HepG2 (cell line): ENCODE measurements around the gene TOMM6. TPM values are rescaled to one million over a fixed set of nuclear protein-coding genes. Genes with fewer than 3 reads are reported as not detected.

ENCODE experiments used
- ATF2 ChIP-seq: sonication (generic); formaldehyde crosslinking; IDR thresholded peaks from 2 replicates; pipeline ENCODE4 v1.4.0; 2020; ENCODE audit warnings: missing genetic modification reagents
- CERS6 ChIP-seq: sonication (generic); formaldehyde crosslinking; IDR thresholded peaks from 2 replicates; pipeline ENCODE4 v1.5.0; 2020; ENCODE audit warnings: missing genetic modification reagents
- FOXC1 ChIP-seq: sonication (generic); formaldehyde crosslinking; IDR thresholded peaks from 2 replicates; pipeline ENCODE4 v1.8.0; 2022; ENCODE audit warnings: mild to moderate bottlenecking, missing genetic modification reagents, borderline replicate concordance
- MTERF4 ChIP-seq: sonication (generic); formaldehyde crosslinking; IDR thresholded peaks from 2 replicates; pipeline ENCODE4 v1.8.0; 2023; ENCODE audit warnings: mild to moderate bottlenecking, missing genetic modification reagents
- MZF1 ChIP-seq: sonication (generic); formaldehyde crosslinking; IDR thresholded peaks from 2 replicates; pipeline ENCODE4 v1.8.1; 2023; ENCODE audit warnings: mild to moderate bottlenecking, missing genetic modification reagents, borderline replicate concordance
- NR0B2 ChIP-seq: sonication (generic); formaldehyde crosslinking; IDR thresholded peaks from 2 replicates; pipeline ENCODE4 v1.4.0; 2020; ENCODE audit warnings: mild to moderate bottlenecking, missing genetic modification reagents
- PAX8 ChIP-seq: sonication (generic); formaldehyde crosslinking; IDR thresholded peaks from 2 replicates; pipeline ENCODE4 v1.8.0; 2022; ENCODE audit warnings: mild to moderate bottlenecking, missing genetic modification reagents, borderline replicate concordance
- PCBP1 ChIP-seq: fragments of 200-400 bp; formaldehyde crosslinking; IDR thresholded peaks from 2 replicates; pipeline ENCODE4 v1.6.1; 2017; ENCODE audit warnings: mild to moderate bottlenecking, low read depth, low read length, borderline replicate concordance
- POLR2G ChIP-seq: fragments of 200-400 bp; formaldehyde crosslinking; IDR thresholded peaks from 2 replicates; pipeline ENCODE4 v1.6.1; 2018; ENCODE audit warnings: mild to moderate bottlenecking, low read depth, low read length, moderate library complexity
- SMAD1 ChIP-seq: sonication (generic); formaldehyde crosslinking; IDR thresholded peaks from 2 replicates; pipeline ENCODE4 v1.4.0; 2020; ENCODE audit warnings: missing genetic modification reagents, low read depth, mild to moderate bottlenecking, borderline replicate concordance
- SP4 ChIP-seq: sonication (generic); formaldehyde crosslinking; IDR thresholded peaks from 2 replicates; pipeline ENCODE4 v1.8.1; 2023; ENCODE audit warnings: mild to moderate bottlenecking, missing genetic modification reagents
- SRF ChIP-seq: IDR thresholded peaks from 2 replicates; pipeline ENCODE4 v1.6.1; 2011; ENCODE audit warnings: mild to moderate bottlenecking, low read depth, low read length, moderate library complexity
- TBX3 ChIP-seq: fragments of 450-650 bp; IDR thresholded peaks from 2 replicates; pipeline ENCODE4 v1.6.1; 2017; ENCODE audit warnings: antibody characterized with exemption, mild to moderate bottlenecking, inconsistent platforms, borderline replicate concordance
- TOPORS ChIP-seq: sonication (generic); formaldehyde crosslinking; IDR thresholded peaks from 2 replicates; pipeline ENCODE4 v1.8.0; 2023; ENCODE audit warnings: mild to moderate bottlenecking, missing genetic modification reagents
- U2AF1 ChIP-seq: fragments of 200-400 bp; formaldehyde crosslinking; optimal IDR thresholded peaks from 2 replicates; pipeline ENCODE3; 2017; ENCODE audit warnings: mild to moderate bottlenecking, low read depth, low read length
- ZBTB3 ChIP-seq: sonication (generic); formaldehyde crosslinking; IDR thresholded peaks from 2 replicates; pipeline ENCODE4 v1.4.0; 2020; ENCODE audit warnings: low read depth, mild to moderate bottlenecking, moderate library complexity, missing genetic modification reagents, borderline replicate concordance
- ZBTB7B ChIP-seq: sonication (generic); formaldehyde crosslinking; IDR thresholded peaks from 2 replicates; pipeline ENCODE4 v1.4.0; 2020; ENCODE audit warnings: missing genetic modification reagents
- ZFP82 ChIP-seq: sonication (generic); formaldehyde crosslinking; IDR thresholded peaks from 2 replicates; pipeline ENCODE4 v1.5.1; 2020; ENCODE audit warnings: mild to moderate bottlenecking, missing genetic modification reagents, borderline replicate concordance
- ZNF12 ChIP-seq: sonication (generic); formaldehyde crosslinking; IDR thresholded peaks from 2 replicates; pipeline ENCODE4 v1.5.0; 2020; ENCODE audit warnings: missing genetic modification reagents
- ZNF138 ChIP-seq: sonication (generic); formaldehyde crosslinking; IDR thresholded peaks from 2 replicates; pipeline ENCODE4 v1.5.0; 2020; ENCODE audit warnings: mild to moderate bottlenecking, low read depth, missing genetic modification reagents
- ZNF160 ChIP-seq: sonication (generic); formaldehyde crosslinking; IDR thresholded peaks from 2 replicates; pipeline ENCODE4 v1.8.0; 2022; ENCODE audit warnings: mild to moderate bottlenecking, inconsistent platforms, missing genetic modification reagents
- ZNF263 ChIP-seq: sonication (generic); formaldehyde crosslinking; IDR thresholded peaks from 2 replicates; pipeline ENCODE4 v1.4.0; 2020; ENCODE audit warnings: missing genetic modification reagents
- ZNF33B ChIP-seq: sonication (generic); formaldehyde crosslinking; IDR thresholded peaks from 2 replicates; pipeline ENCODE4 v1.5.1; 2020; ENCODE audit warnings: mild to moderate bottlenecking, missing genetic modification reagents
- ZNF383 ChIP-seq: sonication (generic); formaldehyde crosslinking; IDR thresholded peaks from 2 replicates; pipeline ENCODE4 v1.4.0; 2020; ENCODE audit warnings: missing genetic modification reagents, mild to moderate bottlenecking, borderline replicate concordance
- ZNF468 ChIP-seq: sonication (generic); formaldehyde crosslinking; IDR thresholded peaks from 2 replicates; pipeline ENCODE4 v1.8.0; 2022; ENCODE audit warnings: mild to moderate bottlenecking, moderate library complexity, missing genetic modification reagents
- ZNF576 ChIP-seq: sonication (generic); formaldehyde crosslinking; IDR thresholded peaks from 2 replicates; pipeline ENCODE4 v1.4.0; 2020; ENCODE audit warnings: mild to moderate bottlenecking, missing genetic modification reagents
- polyA plus RNA-seq, 8 experiments: library from polyadenylated mRNA; depleted of rRNA in 3 of 8; stranded (reverse) in 7 of 8; unstranded in 1 of 8; fragments of >200 nt; fragmentation: Illumina TruSeq in 4 of 8; extraction: Trizol in 4 of 8; gene quantifications; 2 replicates each; pipeline versions ENCODE4 v1.2.1 to v1.2.3, GENCODE V29; 2011 to 2016; ENCODE audit warnings: low read depth in 4 of 8, missing spikeins in 1 of 8, mixed read lengths in 1 of 8; ENCODE audit not compliant: insufficient read depth in 1 of 8
- total RNA-seq, 5 experiments: library from RNA; depleted of rRNA; stranded (reverse); fragments of >200 nt; fragmentation: Illumina TruSeq; extraction: Trizol; gene quantifications; 2 replicates each; pipeline ENCODE4 v1.2.3, GENCODE V29; 2016; ENCODE audit warnings: low read depth in 1 of 5

Gene TOMM6
- total and polyA plus RNA-seq, 2 of the 13 experiments (the other 11 are each of a cell fraction or from before 2014, with no cell fraction given), result 320 to 321 TPM

GRCh38 chr6:41787219-41787917 is at the start of gene TOMM6 (continued):
- TF ChIP-seq ZNF160 (CRISPR knock-in tag) (peak; percentile 41; the same call in 1 of the 2 replicates), SMAD1 (CRISPR knock-in tag) (peak; percentile 98), SRF (peak; percentile 67), CERS6 (CRISPR knock-in tag) (no peak), ZFP82 (CRISPR knock-in tag) (peak; percentile 65), ZNF138 (CRISPR knock-in tag) (peak; percentile 69; the same call in 1 of the 2 replicates), ZNF12 (CRISPR knock-in tag) (peak; percentile 19; the same call in 1 of the 2 replicates), MTERF4 (CRISPR knock-in tag) (0 out of 2 replicates have a peak, but pooled peaks have one; percentile 8), FOXC1 (CRISPR knock-in tag) (peak; percentile 79; the same call in 1 of the 2 replicates), ZNF33B (CRISPR knock-in tag) (peak; percentile 7; the same call in 1 of the 2 replicates), PCBP1 (peak; percentile 83; the same call in 1 of the 2 replicates), ZNF383 (CRISPR knock-in tag) (peak; percentile 9; the same call in 1 of the 2 replicates), ZNF576 (no peak), PAX8 (CRISPR knock-in tag) (no peak), ZNF263 (peak; percentile 76), U2AF1 (peak; percentile 94), MZF1 (0 out of 2 replicates have a peak, but pooled peaks have one; percentile 48), ZBTB3 (peak; percentile 38; the same call in 1 of the 2 replicates), SP4 (peak; percentile 88), ZBTB7B (CRISPR knock-in tag) (peak; percentile 79; the same call in 1 of the 2 replicates), POLR2G (peak; percentile 90), NR0B2 (CRISPR knock-in tag) (0 out of 2 replicates have a peak, but pooled peaks have one; percentile 53), TBX3 (peak; percentile 58; the same call in 1 of the 2 replicates), TOPORS (CRISPR knock-in tag) (peak; percentile 82), ZNF468 (0 out of 2 replicates have a peak, but pooled peaks have one; percentile 92), ATF2 (peak; percentile 93)
